ENCODE results near the gene BRD7.

BRD7 gene

GRCh38 chr16:50318796-50319578, 49.8 kb downstream of the BRD7 start:
- no peak for DNase-seq (ENCODE audit: low read depth)

GRCh38 chr16:50316848-50317630, 51.7 kb downstream of the BRD7 start:
- no peak for DNase-seq (ENCODE audit: low read depth)

- no peak for DNase-seq (ENCODE audit: low read depth)
Measured at GRCh38 chr16:50316102-50316847, 52.5 kb downstream of the BRD7 start.

GRCh38 chr16:50315346-50315997, 53.3 kb downstream of the BRD7 start:
- no peak for DNase-seq (ENCODE audit: low read depth)

GRCh38 chr16:50314665-50315064, 54.1 kb downstream of the BRD7 start:
- DNase-seq (ENCODE audit: low read depth): no peak

- peak; percentile 42 for DNase-seq (ENCODE audit: low read depth)
Measured at GRCh38 chr16:50313596-50314478, 55.0 kb downstream of the BRD7 start.

GRCh38 chr16:50311891-50312501, 56.8 kb downstream of the BRD7 start:
- DNase-seq (ENCODE audit: low read depth): no peak

GRCh38 chr16:50311134-50311528, 57.7 kb downstream of the BRD7 start:
- no peak for DNase-seq (ENCODE audit: low read depth)

- DNase-seq (ENCODE audit: low read depth): no peak
Measured at GRCh38 chr16:50310308-50311133, 58.3 kb downstream of the BRD7 start.

GRCh38 chr16:50309527-50310307, 59.1 kb downstream of the BRD7 start:
- no peak for DNase-seq (ENCODE audit: low read depth)

GRCh38 chr16:50309156-50309526, 59.6 kb downstream of the BRD7 start:
- no peak for DNase-seq (ENCODE audit: low read depth)

GRCh38 chr16:50308237-50308965, 60.4 kb downstream of the BRD7 start:
- DNase-seq (ENCODE audit: low read depth): no peak

GRCh38 chr16:50306287-50306686, 62.5 kb downstream of the BRD7 start:
- no peak for DNase-seq (ENCODE audit: low read depth)

GRCh38 chr16:50305441-50306061, 63.2 kb downstream of the BRD7 start:
- DNase-seq (ENCODE audit: low read depth): no peak

GRCh38 chr16:50304467-50305440, 64.0 kb downstream of the BRD7 start:
- no peak for DNase-seq (ENCODE audit: low read depth)

- no peak for DNase-seq (ENCODE audit: low read depth)
Measured at GRCh38 chr16:50303605-50304466, 65.0 kb downstream of the BRD7 start.
